WTC11 (cell line): Measurements from ENCODE around the gene RASIP1.

Source experiments
- CREB1 ChIP-seq: sonication (generic); formaldehyde crosslinking; IDR thresholded peaks from 2 replicates; pipeline ENCODE4 v1.8.0; 2023; ENCODE audit warnings: mild to moderate bottlenecking, missing genetic modification reagents
- CREM ChIP-seq: sonication (generic); formaldehyde crosslinking; IDR thresholded peaks from 2 replicates; pipeline ENCODE4 v1.8.1; 2022; ENCODE audit warnings: mild to moderate bottlenecking, missing genetic modification reagents, moderate library complexity
- FOXJ3 ChIP-seq: sonication (generic); formaldehyde crosslinking; IDR thresholded peaks from 2 replicates; pipeline ENCODE4 v1.9.0; 2021; ENCODE audit warnings: missing genetic modification reagents, mild to moderate bottlenecking, borderline replicate concordance
- TF ChIP-seq, protein P1 (sequence below): fragments of 200-600 bp; IDR thresholded peaks from 2 replicates; pipeline ENCODE4 v1.8.0; 2022; ENCODE audit warnings: antibody characterized with exemption
- TF ChIP-seq, protein P2 (sequence below): sonication (generic); formaldehyde crosslinking; IDR thresholded peaks from 2 replicates; pipeline ENCODE4 v1.8.1; 2023; ENCODE audit warnings: mild to moderate bottlenecking, missing genetic modification reagents, moderate library complexity
- TF ChIP-seq, protein P3 (sequence below): sonication (generic); formaldehyde crosslinking; IDR thresholded peaks from 2 replicates; pipeline ENCODE4 v1.8.1; 2022; ENCODE audit warnings: low read depth, mild to moderate bottlenecking, moderate library complexity, missing genetic modification reagents, borderline replicate concordance

DNA sequence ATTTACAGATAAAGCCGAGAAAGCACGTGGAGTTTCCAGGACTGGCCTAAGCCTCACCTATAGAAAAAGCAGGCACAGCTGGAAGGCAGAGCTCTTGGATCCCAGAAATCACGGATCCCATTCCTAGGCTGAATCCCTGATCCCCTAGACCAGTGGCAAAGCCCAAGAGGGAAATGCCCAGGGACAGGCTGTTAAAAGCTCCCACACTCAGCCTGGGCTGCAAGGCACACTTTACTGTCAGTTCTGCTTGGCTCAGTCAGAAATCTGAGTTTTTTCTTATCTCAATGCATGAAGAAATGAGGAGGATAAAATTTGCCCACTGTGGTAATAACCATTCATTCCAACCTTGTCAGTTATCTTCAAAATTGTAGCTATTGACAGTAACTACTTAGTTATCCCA, 52.6 kb downstream of the RASIP1 start:
- TF ChIP-seq, protein P1, sequence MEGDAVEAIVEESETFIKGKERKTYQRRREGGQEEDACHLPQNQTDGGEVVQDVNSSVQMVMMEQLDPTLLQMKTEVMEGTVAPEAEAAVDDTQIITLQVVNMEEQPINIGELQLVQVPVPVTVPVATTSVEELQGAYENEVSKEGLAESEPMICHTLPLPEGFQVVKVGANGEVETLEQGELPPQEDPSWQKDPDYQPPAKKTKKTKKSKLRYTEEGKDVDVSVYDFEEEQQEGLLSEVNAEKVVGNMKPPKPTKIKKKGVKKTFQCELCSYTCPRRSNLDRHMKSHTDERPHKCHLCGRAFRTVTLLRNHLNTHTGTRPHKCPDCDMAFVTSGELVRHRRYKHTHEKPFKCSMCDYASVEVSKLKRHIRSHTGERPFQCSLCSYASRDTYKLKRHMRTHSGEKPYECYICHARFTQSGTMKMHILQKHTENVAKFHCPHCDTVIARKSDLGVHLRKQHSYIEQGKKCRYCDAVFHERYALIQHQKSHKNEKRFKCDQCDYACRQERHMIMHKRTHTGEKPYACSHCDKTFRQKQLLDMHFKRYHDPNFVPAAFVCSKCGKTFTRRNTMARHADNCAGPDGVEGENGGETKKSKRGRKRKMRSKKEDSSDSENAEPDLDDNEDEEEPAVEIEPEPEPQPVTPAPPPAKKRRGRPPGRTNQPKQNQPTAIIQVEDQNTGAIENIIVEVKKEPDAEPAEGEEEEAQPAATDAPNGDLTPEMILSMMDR, result no peak
- TF ChIP-seq FOXJ3 (no peak), CREB1 (CRISPR knock-in tag) (no peak), CREM (no peak)
- TF ChIP-seq, protein P2, sequence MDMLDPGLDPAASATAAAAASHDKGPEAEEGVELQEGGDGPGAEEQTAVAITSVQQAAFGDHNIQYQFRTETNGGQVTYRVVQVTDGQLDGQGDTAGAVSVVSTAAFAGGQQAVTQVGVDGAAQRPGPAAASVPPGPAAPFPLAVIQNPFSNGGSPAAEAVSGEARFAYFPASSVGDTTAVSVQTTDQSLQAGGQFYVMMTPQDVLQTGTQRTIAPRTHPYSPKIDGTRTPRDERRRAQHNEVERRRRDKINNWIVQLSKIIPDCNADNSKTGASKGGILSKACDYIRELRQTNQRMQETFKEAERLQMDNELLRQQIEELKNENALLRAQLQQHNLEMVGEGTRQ, result no peak
- TF ChIP-seq, protein P3, sequence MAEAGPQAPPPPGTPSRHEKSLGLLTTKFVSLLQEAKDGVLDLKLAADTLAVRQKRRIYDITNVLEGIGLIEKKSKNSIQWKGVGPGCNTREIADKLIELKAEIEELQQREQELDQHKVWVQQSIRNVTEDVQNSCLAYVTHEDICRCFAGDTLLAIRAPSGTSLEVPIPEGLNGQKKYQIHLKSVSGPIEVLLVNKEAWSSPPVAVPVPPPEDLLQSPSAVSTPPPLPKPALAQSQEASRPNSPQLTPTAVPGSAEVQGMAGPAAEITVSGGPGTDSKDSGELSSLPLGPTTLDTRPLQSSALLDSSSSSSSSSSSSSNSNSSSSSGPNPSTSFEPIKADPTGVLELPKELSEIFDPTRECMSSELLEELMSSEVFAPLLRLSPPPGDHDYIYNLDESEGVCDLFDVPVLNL (CRISPR knock-in tag), result no peak
